IMR-90 (cell line): ENCODE data around the gene COL27A1. TPM values are rescaled to one million over a fixed set of nuclear protein-coding genes. Genes with fewer than 3 reads are reported as not detected.

Source experiments
- ATAC-seq: fragments of 200-7000 bp; cut with Tn5 transposase; 2 replicates; pipeline ENCODE4 v1.9.1; 2020; ENCODE audit warnings: low read depth, mild to moderate bottlenecking, moderate library complexity
- BruUV-seq: library from RNA; stranded (reverse); fragments of 400-500 nt; replicated peaks from 2 replicates; lab custom pipeline; 2021; lab: Mats Ljungman, UMichigan
- CTCF ChIA-PET: fragments of 300-600 bp; formaldehyde crosslinking; extraction: SDS; loops from one replicate; lab custom pipeline; 2021; ENCODE audit warnings: antibody characterized with exemption; lab: Yijun Ruan, JAX
- POLR2A ChIA-PET: fragments of 300-600 bp; sonication (Branson Sonifier 250); formaldehyde crosslinking; loops from one replicate; lab custom pipeline; 2022; ENCODE audit warnings: antibody characterized with exemption; ENCODE audit not compliant: unreplicated experiment; lab: Charles Lee
- DNase-seq: peaks from one replicate; pipeline ENCODE4 v3.0.0; 2013
- H2AFZ ChIP-seq: replicated peaks from 2 replicates; pipeline ENCODE3; 2013; ENCODE audit warnings: low read length, mild to moderate bottlenecking; ENCODE audit not compliant: poor library complexity
- H2AK5ac ChIP-seq: 2 replicates; pipeline ENCODE4 v1.6.1; 2013; ENCODE audit warnings: low read depth, low read length, inconsistent platforms
- H2AK9ac ChIP-seq: replicated peaks from 2 replicates; pipeline ENCODE3; 2013; ENCODE audit warnings: mild to moderate bottlenecking, low read depth, low read length, moderate library complexity; ENCODE audit not compliant: poor library complexity
- H2BK120ac ChIP-seq: 2 replicates; pipeline ENCODE4 v1.6.1; 2013; ENCODE audit warnings: low read depth, low read length, inconsistent platforms
- H2BK15ac ChIP-seq: 3 replicates; pipeline ENCODE4 v1.6.1; 2013; ENCODE audit warnings: low read depth, low read length, inconsistent platforms
- H2BK20ac ChIP-seq: 2 replicates; pipeline ENCODE4 v1.6.1; 2013; ENCODE audit warnings: low read depth, mild to moderate bottlenecking, inconsistent platforms, low read length, moderate library complexity
- H2BK5ac ChIP-seq: 2 replicates; pipeline ENCODE4 v1.6.1; 2013; ENCODE audit warnings: mild to moderate bottlenecking, low read depth, low read length, inconsistent platforms; ENCODE audit not compliant: poor library complexity, severe bottlenecking
- H3K14ac ChIP-seq: replicated peaks from 2 replicates; pipeline ENCODE4 v1.6.1; 2013; ENCODE audit warnings: low read depth, low read length, inconsistent platforms
- H3K18ac ChIP-seq: 2 replicates; pipeline ENCODE4 v1.6.1; 2013; ENCODE audit warnings: low read depth, low read length, control low read depth
- H3K23ac ChIP-seq: 2 replicates; pipeline ENCODE4 v1.6.1; 2013; ENCODE audit warnings: low read depth, low read length, inconsistent platforms
- H3K27ac ChIP-seq: 2 replicates; pipeline ENCODE4 v1.5.1; 2013; ENCODE audit warnings: mild to moderate bottlenecking, control low read depth, low read length; ENCODE audit not compliant: insufficient read depth
- H3K27me3 ChIP-seq: 2 replicates; pipeline ENCODE4 v1.6.1; 2013; ENCODE audit warnings: low read length; ENCODE audit not compliant: control insufficient read depth, insufficient read depth
- H3K36me3 ChIP-seq: 2 replicates; pipeline ENCODE4 v1.6.1; 2013; ENCODE audit warnings: low read length, mixed read lengths; ENCODE audit not compliant: control insufficient read depth, insufficient read depth
- H3K4ac ChIP-seq: 2 replicates; pipeline ENCODE4 v1.6.1; 2013; ENCODE audit warnings: low read depth, low read length, inconsistent platforms
- H3K4me1 ChIP-seq: 2 replicates; pipeline ENCODE4 v1.6.1; 2013; ENCODE audit warnings: low read length, mixed read lengths; ENCODE audit not compliant: control insufficient read depth, insufficient read depth
- H3K4me2 ChIP-seq: 2 replicates; pipeline ENCODE4 v1.6.1; 2013; ENCODE audit warnings: low read depth, mild to moderate bottlenecking, control low read depth, low read length, moderate library complexity
- H3K4me3 ChIP-seq: 2 replicates; pipeline ENCODE4 v1.5.1; 2013; ENCODE audit warnings: low read depth, mild to moderate bottlenecking, control low read depth, low read length, moderate library complexity; ENCODE audit not compliant: insufficient read depth
- H3K56ac ChIP-seq: 2 replicates; pipeline ENCODE4 v1.6.1; 2013; ENCODE audit warnings: low read length, inconsistent platforms; ENCODE audit not compliant: insufficient read depth; ENCODE audit errors: extremely low read depth
- H3K79me1 ChIP-seq, 2 experiments: 2 replicates each; pipeline ENCODE4 v1.6.1; 2013; ENCODE audit warnings: low read length in 2 of 2, inconsistent platforms in 1 of 2, low read depth in 1 of 2
- H3K9ac ChIP-seq: 2 replicates; pipeline ENCODE4 v1.6.1; 2013; ENCODE audit warnings: low read depth, low read length, control low read depth
- H3K9me1 ChIP-seq: 2 replicates; pipeline ENCODE4 v1.6.1; 2013; ENCODE audit warnings: low read length, inconsistent platforms; ENCODE audit not compliant: insufficient read depth
- H3K9me3 ChIP-seq: 2 replicates; pipeline ENCODE4 v1.6.1; 2013; ENCODE audit warnings: low read length; ENCODE audit not compliant: control insufficient read depth, insufficient read depth
- H4K20me1 ChIP-seq: 2 replicates; pipeline ENCODE4 v1.6.1; 2013; ENCODE audit warnings: low read length, inconsistent platforms; ENCODE audit not compliant: insufficient read depth
- H4K5ac ChIP-seq: 2 replicates; pipeline ENCODE4 v1.6.1; 2013; ENCODE audit warnings: mild to moderate bottlenecking, low read depth, low read length, control low read depth
- H4K8ac ChIP-seq, 2 experiments: 2 replicates each; pipeline ENCODE4 v1.6.1; 2013; ENCODE audit warnings: low read depth in 2 of 2, low read length in 2 of 2, control low read depth in 1 of 2, inconsistent platforms in 1 of 2
- H4K91ac ChIP-seq: 2 replicates; pipeline ENCODE4 v1.6.1; 2013; ENCODE audit warnings: low read depth, low read length, inconsistent platforms; ENCODE audit not compliant: insufficient read depth
- FOS ChIP-seq: fragments of 150-350 bp; IDR thresholded peaks from 2 replicates; pipeline ENCODE4 v1.6.1; 2016; ENCODE audit warnings: low read depth, low read length
- RAD21 ChIP-seq: IDR thresholded peaks from 2 replicates; pipeline ENCODE4 v1.6.1; 2012; ENCODE audit warnings: low read length, improper control_type of control experiment
- SMC3 ChIP-seq: fragments of 150-350 bp; IDR thresholded peaks from 2 replicates; pipeline ENCODE4 v1.6.1; 2016; ENCODE audit warnings: low read depth, mild to moderate bottlenecking, antibody characterized with exemption, low read length, moderate library complexity
- WGBS, 2 experiments: methylation state at CpG; one replicate each; pipeline versions ENCODE4 v1.1.5 to v1.1.7; 2013; ENCODE audit warnings: missing lambda C conversion rate in 2 of 2; ENCODE audit not compliant: insufficient read length in 1 of 2; ENCODE audit errors: extremely low coverage in 2 of 2; 5-methylcytosine and 5-hydroxymethylcytosine counted together
- dilution Hi-C: fragments of 300-500 bp; cut with HindIII; formaldehyde crosslinking; loops from one replicate; pipeline ENCODE4 v1.14.3; 2018; ENCODE audit warnings: low sequenced_read_pairs; ENCODE audit not compliant: unreplicated experiment
- in situ Hi-C: fragments of 300-500 bp; cut with MboI; formaldehyde crosslinking; loops from 3 replicates; pipeline ENCODE4 v1.14.3; 2019; ENCODE audit warnings: low sequenced_read_pairs, inconsistent platforms, mixed read lengths
- intact Hi-C: fragments of 100-400 bp; cut with micrococcal nuclease; formaldehyde crosslinking; loops from 2 replicates; pipeline ENCODE4 v1.10.0; 2022
- polyA plus RNA-seq, 3 experiments: library from polyadenylated mRNA; depleted of rRNA; stranded (reverse); fragments of >200 nt; gene quantifications; 2 replicates each; pipeline ENCODE4 v1.2.3, GENCODE V29; 2012; ENCODE audit warnings: low replicate concordance in 1 of 3
- total RNA-seq: library from RNA; depleted of rRNA; stranded (reverse); fragments of >200 nt; gene quantifications from 2 replicates; pipeline ENCODE4 v1.2.3, GENCODE V29; 2012
- TF ChIP-seq, protein P1 (sequence below): conservative IDR thresholded peaks from 2 replicates; pipeline ENCODE4 v1.5.1; 2012; ENCODE audit warnings: mild to moderate bottlenecking, low read depth, low read length, improper control_type of control experiment

Gene COL27A1
- total and polyA plus RNA-seq, 2 of the 4 experiments (the other 2 are of a cell fraction), result 3.2 to 18.3 TPM

DNA sequence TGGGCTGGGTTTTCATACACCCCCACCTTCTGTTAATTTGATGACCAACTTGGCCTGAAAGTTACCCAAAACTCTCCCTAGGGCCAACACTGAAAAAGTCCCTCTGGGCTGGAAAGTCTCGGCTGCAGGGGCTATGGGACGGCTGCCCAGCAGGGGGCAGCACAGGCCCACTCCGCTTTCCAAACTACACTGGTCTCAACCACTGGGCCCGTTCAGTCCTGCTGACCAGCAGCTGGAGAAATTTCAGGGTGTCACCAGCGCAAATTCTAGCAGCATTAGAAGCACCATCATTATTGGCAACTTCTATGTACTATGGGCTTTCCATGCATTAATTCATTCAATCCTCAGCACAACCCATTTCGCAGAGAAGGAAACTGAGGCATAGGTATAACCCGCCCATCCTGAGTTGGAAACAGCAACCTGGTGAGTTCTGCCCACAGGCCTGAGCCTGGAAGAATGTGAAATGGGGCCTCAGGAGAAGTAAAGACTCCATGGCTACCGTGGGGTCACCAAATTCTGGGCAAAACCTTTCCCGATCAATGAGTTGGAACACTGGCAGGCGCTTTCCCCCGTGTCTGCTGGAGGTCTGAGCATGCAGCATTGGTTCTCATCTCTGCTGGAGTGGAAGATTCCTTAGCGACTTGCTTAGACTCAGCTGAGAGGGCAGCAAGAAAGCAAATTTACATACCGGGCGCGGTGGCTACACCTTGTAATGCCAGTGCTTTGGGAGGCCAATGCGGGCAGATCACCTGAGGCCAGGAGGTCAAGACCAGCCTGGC, 184.0 kb downstream of the COL27A1 start:
- no peak overlapping the region for H3K56ac ChIP-seq
- H3K9me1 ChIP-seq, result no peaks in the 10 kb centered on the region; the same call in 1 of the 2 replicates
- H3K36me3 ChIP-seq, result peaks cover 60% of the 10 kb centered on the region
- H3K9me3 ChIP-seq, result no peaks in the 10 kb centered on the region
- H3K4me3 ChIP-seq, result no peak overlapping the region
- CTCF ChIA-PET, result interaction anchor here (0.6 to 1.6 kb wide), 3 partner anchors 48 to 231 kb away, joined by 3 to 5 read pairs (median 3); partner anchors contain the start of gene AKNA
- no peak overlapping the region for H3K4me2 ChIP-seq
- in situ Hi-C loops (no loop called here), intact Hi-C loops (loop anchor here (2.0 to 10.0 kb wide), 2 partner anchors 57 to 165 kb away; partner anchors contain the start of gene WHRN), dilution Hi-C loops (no loop called here)
- H3K18ac ChIP-seq, result no peak overlapping the region
- no peak overlapping the region for H2BK120ac ChIP-seq
- H3K23ac ChIP-seq, result no peak overlapping the region
- no peak overlapping the region for H3K14ac ChIP-seq
- TF ChIP-seq SMC3 (peak; percentile 80), RAD21 (peak; percentile 88), FOS (no peak)
- TF ChIP-seq, protein P1, sequence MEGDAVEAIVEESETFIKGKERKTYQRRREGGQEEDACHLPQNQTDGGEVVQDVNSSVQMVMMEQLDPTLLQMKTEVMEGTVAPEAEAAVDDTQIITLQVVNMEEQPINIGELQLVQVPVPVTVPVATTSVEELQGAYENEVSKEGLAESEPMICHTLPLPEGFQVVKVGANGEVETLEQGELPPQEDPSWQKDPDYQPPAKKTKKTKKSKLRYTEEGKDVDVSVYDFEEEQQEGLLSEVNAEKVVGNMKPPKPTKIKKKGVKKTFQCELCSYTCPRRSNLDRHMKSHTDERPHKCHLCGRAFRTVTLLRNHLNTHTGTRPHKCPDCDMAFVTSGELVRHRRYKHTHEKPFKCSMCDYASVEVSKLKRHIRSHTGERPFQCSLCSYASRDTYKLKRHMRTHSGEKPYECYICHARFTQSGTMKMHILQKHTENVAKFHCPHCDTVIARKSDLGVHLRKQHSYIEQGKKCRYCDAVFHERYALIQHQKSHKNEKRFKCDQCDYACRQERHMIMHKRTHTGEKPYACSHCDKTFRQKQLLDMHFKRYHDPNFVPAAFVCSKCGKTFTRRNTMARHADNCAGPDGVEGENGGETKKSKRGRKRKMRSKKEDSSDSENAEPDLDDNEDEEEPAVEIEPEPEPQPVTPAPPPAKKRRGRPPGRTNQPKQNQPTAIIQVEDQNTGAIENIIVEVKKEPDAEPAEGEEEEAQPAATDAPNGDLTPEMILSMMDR, result peak; percentile 88
- no peak overlapping the region for H4K8ac ChIP-seq
- no peaks in the 10 kb centered on the region for H3K4me1 ChIP-seq
- H3K27me3 ChIP-seq, result no peaks in the 10 kb centered on the region
- H2AK5ac ChIP-seq, result no peak overlapping the region
- peak overlapping the region; percentile 40 for H2AK9ac ChIP-seq
- no peak overlapping the region for H4K5ac ChIP-seq
- ATAC-seq (peak; percentile 95), DNase-seq (peak; percentile 47)
- H2BK5ac ChIP-seq, result no peak overlapping the region
- 100% methylated on average over 4 of the region's 16 CpGs; no CpG with 5 or more reads in 1 of the 2 experiments for WGBS, 2 experiments
- H2BK20ac ChIP-seq, result no peak overlapping the region
- H3K9ac ChIP-seq, result no peak overlapping the region
- no TSS peak for BruUV-seq
- no peak overlapping the region for H3K27ac ChIP-seq
- H4K20me1 ChIP-seq, result no peaks in the 10 kb centered on the region
- H2AFZ ChIP-seq, result no peak overlapping the region
- no peaks in the 10 kb centered on the region for H3K79me1 ChIP-seq
- no peak overlapping the region for H2BK15ac ChIP-seq
- no peak overlapping the region for H4K91ac ChIP-seq
- POLR2A ChIA-PET, result no interaction called here
- no peak overlapping the region for H3K4ac ChIP-seq
